ENCODE results near the gene ZP4. TPM values are rescaled to one million over a fixed set of nuclear protein-coding genes. Genes with fewer than 3 reads are reported as not detected.

The ZP4 gene
- total and polyA plus RNA-seq, 4 donors = not detected

- Histone ChIP-seq H3K9me3 (ENCODE audit: control insufficient read depth in 4 of 4, insufficient read depth in 3 of 4, low read length in 3 of 4) (no peaks in the 10 kb centered on the region), H3K4me3 (no peak overlapping the region), H3K36me3 (ENCODE audit: control insufficient read depth in 4 of 4, insufficient read depth in 4 of 4, low read length in 4 of 4) (no peaks in the 10 kb centered on the region), H3K4me1 (ENCODE audit: control insufficient read depth in 5 of 5, insufficient read depth in 5 of 5, low read length in 5 of 5) (peaks cover 0 to 3% (median 0%) of the 10 kb centered on the region in 5 donors), H3K27ac (ENCODE audit: low read depth in 1 of 2, low read length in 1 of 2) (no peak overlapping the region), H3K27me3 (ENCODE audit: control insufficient read depth in 3 of 3, insufficient read depth in 3 of 3, low read length in 2 of 3) (no peaks in the 10 kb centered on the region), H3K9ac (ENCODE audit: insufficient read depth in 1 of 2, low read length in 2 of 2) (no peak overlapping the region)
- no peak for ATAC-seq (ENCODE audit: insufficient read depth, low FRiP score)
- TF ChIP-seq CTCF (IDR thresholded peaks at IDR 0.05; ENCODE audit: control extremely low read depth, extremely low read depth) = no peak
- 71 to 81% methylated on average over 4 of the region's 4 CpGs for WGBS, 2 donors
- peak in 2 of 3 donors; percentile 7 to 58 for DNase-seq
Observed at GRCh38 chr1:237868817-237869600, 21.7 kb downstream of the ZP4 start.

GRCh38 chr1:237867380-237867888 is 23.3 kb downstream of the ZP4 start:
- H3K27me3 ChIP-seq (ENCODE audit: control insufficient read depth in 3 of 3, insufficient read depth in 3 of 3, low read length in 2 of 3) = no peaks in the 10 kb centered on the region
- no peak overlapping the region for H3K9ac ChIP-seq (ENCODE audit: insufficient read depth in 1 of 2, low read length in 2 of 2)
- H3K27ac ChIP-seq (ENCODE audit: low read depth in 1 of 2, low read length in 1 of 2) = no peak overlapping the region
- no peaks in the 10 kb centered on the region for H3K9me3 ChIP-seq (ENCODE audit: control insufficient read depth in 4 of 4, insufficient read depth in 3 of 4, low read length in 3 of 4)
- H3K4me1 ChIP-seq (ENCODE audit: control insufficient read depth in 5 of 5, insufficient read depth in 5 of 5, low read length in 5 of 5) = peaks cover 0 to 3% (median 0%) of the 10 kb centered on the region in 5 donors
- no peak overlapping the region for H3K4me3 ChIP-seq
- ATAC-seq (ENCODE audit: insufficient read depth, low FRiP score) = no peak
- whole genome bisulfite sequencing, 2 donors = 73 to 79% methylated on average over 1 of the region's 1 CpG
- no peaks in the 10 kb centered on the region for H3K36me3 ChIP-seq (ENCODE audit: control insufficient read depth in 4 of 4, insufficient read depth in 4 of 4, low read length in 4 of 4)
- TF ChIP-seq CTCF (IDR thresholded peaks at IDR 0.05; ENCODE audit: control extremely low read depth, extremely low read depth) = no peak
- DNase-seq = no peak

GRCh38 chr1:237864338-237865244 is 26.1 kb downstream of the ZP4 start:
- 9 to 11% methylated on average over 25 of the region's 25 CpGs for WGBS, 2 donors
- no peaks in the 10 kb centered on the region for H3K36me3 ChIP-seq (ENCODE audit: control insufficient read depth in 4 of 4, insufficient read depth in 4 of 4, low read length in 4 of 4)
- no peaks in the 10 kb centered on the region for H3K27me3 ChIP-seq (ENCODE audit: control insufficient read depth in 3 of 3, insufficient read depth in 3 of 3, low read length in 2 of 3)
- peaks cover 0 to 3% (median 0%) of the 10 kb centered on the region in 5 donors for H3K4me1 ChIP-seq (ENCODE audit: control insufficient read depth in 5 of 5, insufficient read depth in 5 of 5, low read length in 5 of 5)
- peak; percentile 10 for TF ChIP-seq CTCF (IDR thresholded peaks at IDR 0.05; ENCODE audit: control extremely low read depth, extremely low read depth)
- DNase-seq (peak; percentile 46 to 75 (median 67)), ATAC-seq (ENCODE audit: insufficient read depth, low FRiP score) (peak; percentile 68)
- no peaks in the 10 kb centered on the region for H3K9me3 ChIP-seq (ENCODE audit: control insufficient read depth in 4 of 4, insufficient read depth in 3 of 4, low read length in 3 of 4)
- H3K4me3 ChIP-seq = no peak overlapping the region
- H3K9ac ChIP-seq (ENCODE audit: insufficient read depth in 1 of 2, low read length in 2 of 2) = no peak overlapping the region
- H3K27ac ChIP-seq (ENCODE audit: low read depth in 1 of 2, low read length in 1 of 2) = no peak overlapping the region
